Lung (tissue), 13 donors: ENCODE data around the gene C19orf53. TPM values are rescaled to one million over a fixed set of nuclear protein-coding genes. Genes with fewer than 3 reads are reported as not detected.

Source experiments
- ATAC-seq: fragments of 200-7000 bp; cut with Tn5 transposase; one replicate; pipeline ENCODE4 v1.9.1; 2020; ENCODE audit warnings: moderate number of reproducible peaks; ENCODE audit not compliant: insufficient read depth, low FRiP score
- DNase-seq, 3 donors: peaks; one replicate each; pipeline ENCODE4 v3.0.0-alpha.2; 2013 to 2017
- H3K27ac ChIP-seq, 2 donors: one replicate each; pipeline ENCODE4 v1.5.1; 2013; ENCODE audit warnings: mild to moderate bottlenecking in 2 of 2, moderate library complexity in 2 of 2, control low read depth in 1 of 2, inconsistent platforms in 1 of 2, low read depth in 1 of 2, low read length in 1 of 2
- H3K27me3 ChIP-seq, 3 donors: one replicate each; pipeline ENCODE4 v1.5.1; 2013; ENCODE audit warnings: low read length in 2 of 3; ENCODE audit not compliant: control insufficient read depth in 3 of 3, insufficient read depth in 3 of 3
- H3K36me3 ChIP-seq, 4 donors: one replicate each; pipeline ENCODE4 v1.5.1; 2013; ENCODE audit warnings: low read length in 4 of 4, mild to moderate bottlenecking in 1 of 4, moderate library complexity in 1 of 4; ENCODE audit not compliant: control insufficient read depth in 4 of 4, insufficient read depth in 4 of 4
- H3K4me1 ChIP-seq, 5 donors: one replicate each; pipeline ENCODE4 v1.5.1; 2013; ENCODE audit warnings: low read length in 5 of 5, mild to moderate bottlenecking in 2 of 5, moderate library complexity in 1 of 5; ENCODE audit not compliant: control insufficient read depth in 5 of 5, insufficient read depth in 5 of 5
- H3K4me3 ChIP-seq: one replicate; pipeline ENCODE4 v1.5.1; 2013; ENCODE audit warnings: mild to moderate bottlenecking, control low read depth, moderate library complexity
- H3K9ac ChIP-seq, 2 donors: one replicate each; pipeline ENCODE4 v1.5.1; 2013; ENCODE audit warnings: low read length in 2 of 2, control low read depth in 1 of 2; ENCODE audit not compliant: insufficient read depth in 1 of 2
- H3K9me3 ChIP-seq, 4 donors: one replicate each; pipeline ENCODE4 v1.5.1; 2013; ENCODE audit warnings: low read length in 3 of 4, mild to moderate bottlenecking in 1 of 4, moderate library complexity in 1 of 4; ENCODE audit not compliant: control insufficient read depth in 4 of 4, insufficient read depth in 3 of 4
- CTCF ChIP-seq: IDR thresholded peaks from 2 replicates; pipeline ENCODE4 v1.5.1; 2012; ENCODE audit warnings: mild to moderate bottlenecking; ENCODE audit errors: control extremely low read depth, extremely low read depth
- WGBS, 2 donors: extraction: QIAGEN DNeasy Blood & Tissue Kit; methylation state at CpG; one replicate each; pipeline ENCODE4 v1.1.7; 2013; 5-methylcytosine and 5-hydroxymethylcytosine counted together
- polyA plus RNA-seq, 2 donors: library from polyadenylated mRNA; stranded (reverse); fragments of 200-250 nt; gene quantifications; one replicate each; pipeline ENCODE4 v1.2.1, GENCODE V29; 2013
- small RNA-seq: library from RNA; depleted of rRNA; stranded (forward); fragments of <200 nt; gene quantifications from one replicate; pipeline ENCODE3, GENCODE V24; 2014; ENCODE audit warnings: low replicate concordance
- total RNA-seq, 2 donors: library from RNA; depleted of rRNA in 1 of 2; stranded (reverse); fragments of >200 nt in 1 of 2; gene quantifications; one replicate each; pipeline ENCODE4 v1.2.1, GENCODE V29; 2014 to 2021
- donor health status: control.
- donor health status: control.
- donor health status: Bipolar disorder and iron deficiency.
- donor health status: healthy.
- donor health status: DM: yes; HTN: yes; CAD: no.

The C19orf53 gene
- total and polyA plus RNA-seq, 4 donors: 62.6 to 251 (median 111) TPM

GRCh38 chr19:13825489-13826441 is 51.5 kb downstream of the C19orf53 start:
- Histone ChIP-seq H3K4me3 (no peak overlapping the region), H3K9me3 (peaks cover 0 to 3% (median 0%) of the 10 kb centered on the region in 4 donors), H3K4me1 (peaks cover 0 to 4% (median 0%) of the 10 kb centered on the region in 5 donors), H3K27me3 (no peaks in the 10 kb centered on the region), H3K27ac (no peak overlapping the region), H3K36me3 (peaks cover 0 to 27% (median 14%) of the 10 kb centered on the region in 4 donors), H3K9ac (no peak overlapping the region)
- DNase-seq: no peak
- no peak for ATAC-seq
- 91 to 94% methylated on average over 30 of the region's 30 CpGs for whole genome bisulfite sequencing, 2 donors
- TF ChIP-seq CTCF: no peak

GRCh38 chr19:13826652-13827235 is 52.5 kb downstream of the C19orf53 start:
- H3K9me3 ChIP-seq: peaks cover 0 to 3% (median 0%) of the 10 kb centered on the region in 4 donors
- no peak for TF ChIP-seq CTCF
- ATAC-seq: no peak
- H3K27me3 ChIP-seq: no peaks in the 10 kb centered on the region
- no peak overlapping the region for H3K27ac ChIP-seq
- WGBS, 2 donors: 94% methylated on average over 9 of the region's 9 CpGs
- H3K36me3 ChIP-seq: peaks cover 0 to 32% (median 14%) of the 10 kb centered on the region in 4 donors
- peaks cover 0 to 4% (median 0%) of the 10 kb centered on the region in 5 donors for H3K4me1 ChIP-seq
- no peak overlapping the region for H3K9ac ChIP-seq
- no peak for DNase-seq
- no peak overlapping the region for H3K4me3 ChIP-seq

- H3K4me3 ChIP-seq: no peak overlapping the region
- H3K4me1 ChIP-seq: peaks cover 0 to 4% (median 0%) of the 10 kb centered on the region in 5 donors
- TF ChIP-seq CTCF: no peak
- ATAC-seq (no peak), DNase-seq (no peak)
- WGBS, 2 donors: 78 to 82% methylated on average over 4 of the region's 4 CpGs
- H3K9ac ChIP-seq: no peak overlapping the region
- H3K27ac ChIP-seq: no peak overlapping the region
- no peaks in the 10 kb centered on the region for H3K27me3 ChIP-seq
- H3K36me3 ChIP-seq: peaks cover 0 to 32% (median 14%) of the 10 kb centered on the region in 4 donors
- peaks cover 0 to 3% (median 0%) of the 10 kb centered on the region in 4 donors for H3K9me3 ChIP-seq
Measured at GRCh38 chr19:13827656-13828055, 53.4 kb downstream of the C19orf53 start.

Small RNAs within 50 kb of the gene (small RNA-seq; reads per million reads assigned to genes)
- gene RN7SL619P: not detected

Other genes starting within 250 kb of the C19orf53 start
- 10 to 100 TPM; 35.4 to 63.2 TPM for gene MRI1, start 9.9 kb upstream of the C19orf53 start, total RNA-seq
- 10 to 100 TPM; 23.5 to 24.4 TPM for gene MRI1, start 9.9 kb upstream of the C19orf53 start, polyA plus RNA-seq
- gene ZSWIM4, start 21.0 kb downstream of the C19orf53 start, total RNA-seq: 10 to 100 TPM in 1 of 2 donors, 1 to 10 TPM in 1; 7.6 to 10.5 TPM
- 10 to 100 TPM in 1 of 2 donors, 1 to 10 TPM in 1; 3.7 to 10.0 TPM for gene ZSWIM4, start 21.0 kb downstream of the C19orf53 start, polyA plus RNA-seq
- 1 to 10 TPM in 1 of 2 donors, not detected in 1; 1.5 TPM for gene NANOS3, start 102.7 kb downstream of the C19orf53 start, total RNA-seq
- gene NANOS3, start 102.7 kb downstream of the C19orf53 start, polyA plus RNA-seq: under 1 TPM; 0.81 to 0.82 TPM
- 1 to 10 TPM; 2.9 to 3.0 TPM for gene BRME1, start 131.7 kb downstream of the C19orf53 start, total RNA-seq
- gene BRME1, start 131.7 kb downstream of the C19orf53 start, polyA plus RNA-seq: 1 to 10 TPM; 1.3 to 3.2 TPM
- 10 to 100 TPM; 19.9 to 39.5 TPM for gene CC2D1A, start 131.7 kb downstream of the C19orf53 start, total RNA-seq
- 10 to 100 TPM; 19.3 to 38.9 TPM for gene CC2D1A, start 131.7 kb downstream of the C19orf53 start, polyA plus RNA-seq
- gene PODNL1, start 164.0 kb downstream of the C19orf53 start, total RNA-seq: 1 to 10 TPM in 1 of 2 donors, under 1 TPM in 1; 0.88 to 6.4 TPM
- gene PODNL1, start 164.0 kb downstream of the C19orf53 start, polyA plus RNA-seq: under 1 TPM; 0.55 to 0.95 TPM
- gene DCAF15, start 178.1 kb downstream of the C19orf53 start, total RNA-seq: 10 to 100 TPM; 13.8 to 37.9 TPM
- 10 to 100 TPM; 29.0 to 56.1 TPM for gene DCAF15, start 178.1 kb downstream of the C19orf53 start, polyA plus RNA-seq
- gene RFX1, start 231.9 kb downstream of the C19orf53 start, total RNA-seq: 10 to 100 TPM; 10.1 to 18.6 TPM
- gene RFX1, start 231.9 kb downstream of the C19orf53 start, polyA plus RNA-seq: 1 to 10 TPM; 5.7 to 5.9 TPM